Measurements from ENCODE around the gene DUSP11. TPM values are rescaled to one million over a fixed set of nuclear protein-coding genes. Genes with fewer than 3 reads are reported as not detected.

DUSP11 gene
- total and polyA plus RNA-seq, 2 of the 13 experiments (the other 11 are each of a cell fraction or from before 2014, with no cell fraction given), result 30.5 to 36.2 TPM

DNA sequence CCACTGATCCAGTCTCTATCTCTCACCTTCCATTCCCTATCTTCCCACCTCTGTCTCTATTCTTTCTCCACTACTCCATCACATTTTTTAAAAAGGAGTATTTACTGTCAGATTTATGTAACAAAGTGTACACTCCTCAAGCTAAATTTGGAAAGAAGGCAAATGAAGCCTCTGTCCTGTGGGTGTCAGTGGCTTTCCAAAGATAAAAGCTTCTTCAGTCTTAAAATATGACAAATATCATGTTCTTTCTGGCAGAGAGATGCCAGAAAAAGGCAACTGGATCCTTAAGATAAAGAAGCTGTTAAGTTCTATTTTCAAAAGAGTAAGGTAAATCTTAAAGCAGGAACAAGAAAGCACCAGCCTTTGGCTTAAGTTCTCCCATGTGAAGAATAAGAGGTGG is 7.1 kb downstream of the DUSP11 start (continued):
- TF ChIP-seq, protein P1, sequence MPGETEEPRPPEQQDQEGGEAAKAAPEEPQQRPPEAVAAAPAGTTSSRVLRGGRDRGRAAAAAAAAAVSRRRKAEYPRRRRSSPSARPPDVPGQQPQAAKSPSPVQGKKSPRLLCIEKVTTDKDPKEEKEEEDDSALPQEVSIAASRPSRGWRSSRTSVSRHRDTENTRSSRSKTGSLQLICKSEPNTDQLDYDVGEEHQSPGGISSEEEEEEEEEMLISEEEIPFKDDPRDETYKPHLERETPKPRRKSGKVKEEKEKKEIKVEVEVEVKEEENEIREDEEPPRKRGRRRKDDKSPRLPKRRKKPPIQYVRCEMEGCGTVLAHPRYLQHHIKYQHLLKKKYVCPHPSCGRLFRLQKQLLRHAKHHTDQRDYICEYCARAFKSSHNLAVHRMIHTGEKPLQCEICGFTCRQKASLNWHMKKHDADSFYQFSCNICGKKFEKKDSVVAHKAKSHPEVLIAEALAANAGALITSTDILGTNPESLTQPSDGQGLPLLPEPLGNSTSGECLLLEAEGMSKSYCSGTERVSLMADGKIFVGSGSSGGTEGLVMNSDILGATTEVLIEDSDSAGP (CRISPR knock-in tag; IDR thresholded peaks at IDR 0.05; ENCODE audit: borderline replicate concordance), result no peak
- TF ChIP-seq, protein P2, sequence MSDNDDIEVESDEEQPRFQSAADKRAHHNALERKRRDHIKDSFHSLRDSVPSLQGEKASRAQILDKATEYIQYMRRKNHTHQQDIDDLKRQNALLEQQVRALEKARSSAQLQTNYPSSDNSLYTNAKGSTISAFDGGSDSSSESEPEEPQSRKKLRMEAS (IDR thresholded peaks at IDR 0.05), result no peak
- TF ChIP-seq NPAS2 (CRISPR knock-in tag; IDR thresholded peaks at IDR 0.05; ENCODE audit: borderline replicate concordance) (no peak), ZNF703 (CRISPR knock-in tag; IDR thresholded peaks at IDR 0.05; ENCODE audit: borderline replicate concordance) (no peak), KLF11 (CRISPR knock-in tag; IDR thresholded peaks at IDR 0.05) (no peak)
- TF ChIP-seq, protein P3, sequence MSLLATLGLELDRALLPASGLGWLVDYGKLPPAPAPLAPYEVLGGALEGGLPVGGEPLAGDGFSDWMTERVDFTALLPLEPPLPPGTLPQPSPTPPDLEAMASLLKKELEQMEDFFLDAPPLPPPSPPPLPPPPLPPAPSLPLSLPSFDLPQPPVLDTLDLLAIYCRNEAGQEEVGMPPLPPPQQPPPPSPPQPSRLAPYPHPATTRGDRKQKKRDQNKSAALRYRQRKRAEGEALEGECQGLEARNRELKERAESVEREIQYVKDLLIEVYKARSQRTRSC (CRISPR knock-in tag; IDR thresholded peaks at IDR 0.05; ENCODE audit: low read depth), result no peak

DNA sequence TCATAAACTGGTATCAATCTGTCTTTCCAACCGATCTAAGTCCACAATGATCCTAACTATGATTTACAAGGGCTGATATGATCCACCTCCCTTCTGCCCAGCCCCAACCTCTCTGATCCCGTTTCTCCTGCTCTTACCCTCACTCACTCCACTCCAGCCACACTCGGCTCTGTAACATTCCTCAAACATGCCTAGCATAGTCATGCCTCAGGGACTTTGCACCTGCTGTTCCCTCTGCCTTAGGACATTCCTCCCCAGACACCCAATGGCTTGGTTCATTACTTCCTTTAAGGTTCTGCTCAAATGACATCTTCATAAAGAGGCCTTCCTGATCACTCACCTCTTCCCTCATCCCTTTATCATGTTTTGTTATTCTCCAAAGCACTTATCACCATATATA is 9.2 kb downstream of the DUSP11 start:
- Histone ChIP-seq H3K9me3 (ENCODE audit: low read length) (no peaks in the 10 kb centered on the region), H3K27ac (ENCODE audit: extremely low read length, insufficient read depth, low read length) (no peak overlapping the region), H3K4me2 (ENCODE audit: low read depth, low read length) (no peak overlapping the region), H3K9ac (ENCODE audit: insufficient read depth, low read depth, low read length) (no peak overlapping the region), H3K4me1 (ENCODE audit: insufficient read depth, low read length) (no peaks in the 10 kb centered on the region), H3K27me3 (ENCODE audit: control insufficient read depth in 1 of 2, insufficient read depth in 2 of 2, low read length in 2 of 2) (no peaks in the 10 kb centered on the region), H3K79me2 (ENCODE audit: insufficient read depth, low read length) (peaks cover 3% of the 10 kb centered on the region), H3K4me3 (replicated peaks in 1 of 3; ENCODE audit: insufficient read depth in 1 of 3, low read depth in 2 of 3, low read length in 3 of 3) (no peak overlapping the region), H2AFZ (ENCODE audit: low read length) (no peak overlapping the region), H4K20me1 (ENCODE audit: insufficient read depth, low read length) (no peaks in the 10 kb centered on the region), H3K36me3 (replicated peaks in 1 of 2; ENCODE audit: control insufficient read depth in 1 of 2, insufficient read depth in 2 of 2, low read length in 2 of 2) (peaks cover 28 to 76% of the 10 kb centered on the region in 2 experiments)
- no peak for DNase-seq (ENCODE audit: low spot score)
- ChIA-PET CTCF (ENCODE audit: low intra/inter-chr PET ratio, low total read pairs) (no interaction called here), POLR2A (no interaction called here)
- BruUV-seq (replicated peaks), result no TSS peak
- TF ChIP-seq, protein P4, sequence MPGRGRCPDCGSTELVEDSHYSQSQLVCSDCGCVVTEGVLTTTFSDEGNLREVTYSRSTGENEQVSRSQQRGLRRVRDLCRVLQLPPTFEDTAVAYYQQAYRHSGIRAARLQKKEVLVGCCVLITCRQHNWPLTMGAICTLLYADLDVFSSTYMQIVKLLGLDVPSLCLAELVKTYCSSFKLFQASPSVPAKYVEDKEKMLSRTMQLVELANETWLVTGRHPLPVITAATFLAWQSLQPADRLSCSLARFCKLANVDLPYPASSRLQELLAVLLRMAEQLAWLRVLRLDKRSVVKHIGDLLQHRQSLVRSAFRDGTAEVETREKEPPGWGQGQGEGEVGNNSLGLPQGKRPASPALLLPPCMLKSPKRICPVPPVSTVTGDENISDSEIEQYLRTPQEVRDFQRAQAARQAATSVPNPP (CRISPR knock-in tag; IDR thresholded peaks at IDR 0.05), result no peak
- intact Hi-C loops (cut with micrococcal nuclease; ENCODE audit: unreplicated experiment), result no loop called here
- no peak for FAIRE-seq
- 89% methylated on average over 3 of the region's 3 CpGs for WGBS (ENCODE audit: low lambda C conversion rate)
- in situ Hi-C loops (cut with HindIII; ENCODE audit: extremely low pct_ligation_motif_present, low pct_unique_long_range_greater_than_20kb), result no loop called here
- ATAC-seq, result no peak
